GM23248 (cell line): ENCODE measurements around the gene ARRDC1. TPM values are rescaled to one million over a fixed set of nuclear protein-coding genes. Genes with fewer than 3 reads are reported as not detected.
A peak's percentile ranks its signal among the peaks of the same experiment; 100 is the strongest.

Experiments used
- DNase-seq: peaks from one replicate; pipeline ENCODE4 v3.0.0-alpha.2; 2015
- H2AFZ ChIP-seq: fragments of 200-600 bp; sonication (generic); 2 replicates; pipeline ENCODE4 v1.6.1; 2016; ENCODE audit warnings: antibody characterized with exemption
- H3F3A ChIP-seq: fragments of 200-600 bp; sonication (generic); 2 replicates; pipeline ENCODE4 v1.6.1; 2016; ENCODE audit warnings: mild to moderate bottlenecking, antibody characterized with exemption, mixed run types; ENCODE audit not compliant: insufficient read depth
- H3K27ac ChIP-seq: fragments of 200-600 bp; sonication (generic); 2 replicates; pipeline ENCODE4 v1.5.1; 2016; ENCODE audit warnings: mild to moderate bottlenecking
- H3K27me3 ChIP-seq: fragments of 200-600 bp; sonication (generic); replicated peaks from 2 replicates; pipeline ENCODE4 v1.6.1; 2016; ENCODE audit warnings: mild to moderate bottlenecking; ENCODE audit not compliant: insufficient read depth
- H3K36me3 ChIP-seq: fragments of 200-600 bp; sonication (generic); 2 replicates; pipeline ENCODE4 v1.6.1; 2016; ENCODE audit warnings: low read depth, mild to moderate bottlenecking
- H3K4me1 ChIP-seq: fragments of 200-600 bp; sonication (generic); 2 replicates; pipeline ENCODE4 v1.6.1; 2016; ENCODE audit warnings: mild to moderate bottlenecking; ENCODE audit not compliant: insufficient read depth
- H3K4me2 ChIP-seq: fragments of 200-600 bp; sonication (generic); one replicate; pipeline ENCODE4 v1.6.1; 2016; ENCODE audit warnings: mild to moderate bottlenecking; ENCODE audit not compliant: unreplicated experiment
- H3K4me3 ChIP-seq: fragments of 200-600 bp; sonication (generic); 2 replicates; pipeline ENCODE4 v1.5.1; 2016; ENCODE audit warnings: mild to moderate bottlenecking
- H3K79me2 ChIP-seq: fragments of 200-600 bp; sonication (generic); 2 replicates; pipeline ENCODE4 v1.6.1; 2016; ENCODE audit warnings: mild to moderate bottlenecking; ENCODE audit not compliant: insufficient read depth
- H3K9ac ChIP-seq: fragments of 200-600 bp; sonication (generic); 2 replicates; pipeline ENCODE4 v1.6.1; 2016; ENCODE audit warnings: mild to moderate bottlenecking
- H3K9me2 ChIP-seq: fragments of 200-600 bp; sonication (generic); 2 replicates; pipeline ENCODE4 v1.6.1; 2016; ENCODE audit warnings: mixed run types, mild to moderate bottlenecking, moderate library complexity; ENCODE audit not compliant: insufficient read depth
- H3K9me3 ChIP-seq: fragments of 200-600 bp; sonication (generic); one replicate; pipeline ENCODE4 v1.6.1; 2017; ENCODE audit warnings: low read depth
- H4K20me1 ChIP-seq: fragments of 200-600 bp; sonication (generic); 2 replicates; pipeline ENCODE4 v1.6.0; 2016; ENCODE audit not compliant: insufficient read depth
- EZH2 ChIP-seq: fragments of 200-600 bp; sonication (generic); IDR thresholded peaks from 2 replicates; pipeline ENCODE4 v1.6.1; 2018; ENCODE audit warnings: antibody characterized with exemption, mild to moderate bottlenecking; ENCODE audit not compliant: insufficient read depth, poor library complexity, severe bottlenecking
- EZH2phosphoT487 ChIP-seq: fragments of 200-600 bp; sonication (generic); IDR thresholded peaks from 2 replicates; pipeline ENCODE4 v1.6.1; 2018; ENCODE audit warnings: antibody characterized with exemption, moderate library complexity, mild to moderate bottlenecking, low read depth; ENCODE audit not compliant: insufficient read depth
- WGBS, 2 experiments: methylation state at CpG; one replicate each; pipeline ENCODE4 v1.1.6; 2015 to 2017; ENCODE audit warnings: low lambda C conversion rate in 2 of 2, low coverage in 1 of 2; ENCODE audit errors: missing lambda C conversion rate in 2 of 2; 5-methylcytosine and 5-hydroxymethylcytosine counted together
- in situ Hi-C: fragments of 300-500 bp; cut with MboI; formaldehyde crosslinking; loops from 2 replicates; pipeline ENCODE4 v1.15.0; 2020
- polyA plus RNA-seq: library from polyadenylated mRNA; unstranded; fragments of >200 nt; fragmentation: Nextera tagmentation; extraction: Ambion mirVana; gene quantifications from 2 replicates; pipeline ENCODE4 v1.2.1, GENCODE V29; 2016
- total RNA-seq: library from RNA; depleted of rRNA; stranded (reverse); fragments of >200 nt; shearing (Covaris generic); gene quantifications from 2 replicates; pipeline ENCODE4 v1.2.3, GENCODE V29; 2014

The ARRDC1 gene
- total and polyA plus RNA-seq, 2 experiments from 2014 or later: 21.0 to 26.9 TPM

DNA sequence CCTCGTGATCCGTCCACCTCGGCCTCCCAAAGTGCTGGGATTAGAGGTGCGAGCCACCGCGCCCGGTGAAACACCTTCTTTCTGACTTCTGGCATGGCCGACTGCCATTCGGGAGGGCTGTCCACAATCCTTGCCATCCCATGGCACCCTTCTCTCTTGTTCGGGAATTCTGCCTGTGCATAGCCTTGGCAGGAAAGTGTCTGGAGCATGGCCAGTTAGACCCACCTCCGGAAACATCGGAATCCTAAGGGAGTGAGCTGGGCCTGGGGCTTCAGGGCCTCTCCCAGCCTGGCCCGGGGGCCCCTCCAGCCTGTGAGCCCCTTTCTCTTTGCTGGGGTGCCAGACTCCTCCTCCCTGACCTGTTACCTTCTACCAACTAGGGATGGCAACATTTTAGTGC is 1.6 kb upstream of the ARRDC1 start:
- Histone ChIP-seq H3K36me3 (no peaks in the 10 kb centered on the region), H3K4me2 (no peak overlapping the region), H3K9ac (no peak overlapping the region), H3K27ac (no peak overlapping the region), H4K20me1 (no peaks in the 10 kb centered on the region), H3K9me2 (no peaks in the 10 kb centered on the region), H2AFZ (no peak overlapping the region), H3K79me2 (peaks cover 15% of the 10 kb centered on the region; the same call in 1 of the 2 replicates), H3K27me3 (no peaks in the 10 kb centered on the region), H3F3A (no peaks in the 10 kb centered on the region), H3K4me1 (peaks cover 9% of the 10 kb centered on the region; the same call in 1 of the 2 replicates), H3K4me3 (no peak overlapping the region), H3K9me3 (no peaks in the 10 kb centered on the region)
- in situ Hi-C loops: no loop called here
- no peak for DNase-seq
- no peak for TF ChIP-seq EZH2phosphoT487
- no peak for TF ChIP-seq EZH2
- WGBS, 2 experiments: 43 to 44% methylated on average over 13 of the region's 13 CpGs

DNA sequence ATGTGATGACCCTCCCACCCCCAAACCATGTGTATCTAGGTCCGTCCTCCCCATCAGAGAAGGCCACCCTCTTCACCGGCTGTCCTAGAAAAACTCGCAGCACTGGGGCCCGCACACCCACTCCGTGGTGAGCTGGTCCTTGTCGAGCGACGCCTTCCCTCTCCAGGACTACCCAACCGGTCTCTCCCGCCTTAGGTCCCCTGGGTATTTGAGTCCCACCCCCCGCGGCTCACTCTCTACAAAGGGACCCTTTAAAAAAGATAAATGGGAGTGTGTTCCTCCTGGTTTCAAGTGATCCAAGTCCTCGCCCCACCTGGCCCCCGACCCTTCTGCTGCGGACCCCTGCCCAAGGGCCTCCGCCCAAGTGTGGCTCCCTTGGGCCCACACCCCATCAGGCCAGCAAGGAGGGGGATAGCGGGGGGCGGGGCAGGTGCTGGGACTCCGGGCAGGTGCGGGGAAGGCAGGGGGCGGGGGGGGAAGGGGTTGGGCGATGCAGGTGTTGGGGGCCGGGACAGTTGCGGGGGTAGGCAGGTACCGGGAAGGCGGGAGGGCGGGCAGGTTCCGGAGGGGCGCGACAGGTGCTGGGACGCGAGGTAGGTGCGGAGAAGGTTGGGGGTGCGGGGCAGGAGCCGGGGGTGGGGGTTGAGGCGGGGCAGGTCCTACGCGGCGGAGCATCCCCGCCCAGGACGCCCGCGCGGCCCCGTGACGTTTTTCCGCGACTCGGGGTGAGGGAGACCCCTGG is 970 bp upstream of the ARRDC1 start:
- WGBS, 2 experiments: 5 to 12% methylated on average over 16 to 49 of the region's 49 CpGs
- Histone ChIP-seq H3K4me2 (no peak overlapping the region), H3K4me1 (peaks cover 9% of the 10 kb centered on the region; the same call in 1 of the 2 replicates), H3K27ac (no peak overlapping the region), H3K27me3 (no peaks in the 10 kb centered on the region), H3K9me3 (no peaks in the 10 kb centered on the region), H3K79me2 (peaks cover 15% of the 10 kb centered on the region; the same call in 1 of the 2 replicates), H3K4me3 (peak overlapping the region; percentile 60), H3K9ac (no peak overlapping the region), H3K9me2 (no peaks in the 10 kb centered on the region), H3F3A (no peaks in the 10 kb centered on the region), H3K36me3 (no peaks in the 10 kb centered on the region), H4K20me1 (no peaks in the 10 kb centered on the region), H2AFZ (no peak overlapping the region)
- in situ Hi-C loops: no loop called here
- DNase-seq: peak; percentile 45
- TF ChIP-seq EZH2 (no peak), EZH2phosphoT487 (no peak)

DNA sequence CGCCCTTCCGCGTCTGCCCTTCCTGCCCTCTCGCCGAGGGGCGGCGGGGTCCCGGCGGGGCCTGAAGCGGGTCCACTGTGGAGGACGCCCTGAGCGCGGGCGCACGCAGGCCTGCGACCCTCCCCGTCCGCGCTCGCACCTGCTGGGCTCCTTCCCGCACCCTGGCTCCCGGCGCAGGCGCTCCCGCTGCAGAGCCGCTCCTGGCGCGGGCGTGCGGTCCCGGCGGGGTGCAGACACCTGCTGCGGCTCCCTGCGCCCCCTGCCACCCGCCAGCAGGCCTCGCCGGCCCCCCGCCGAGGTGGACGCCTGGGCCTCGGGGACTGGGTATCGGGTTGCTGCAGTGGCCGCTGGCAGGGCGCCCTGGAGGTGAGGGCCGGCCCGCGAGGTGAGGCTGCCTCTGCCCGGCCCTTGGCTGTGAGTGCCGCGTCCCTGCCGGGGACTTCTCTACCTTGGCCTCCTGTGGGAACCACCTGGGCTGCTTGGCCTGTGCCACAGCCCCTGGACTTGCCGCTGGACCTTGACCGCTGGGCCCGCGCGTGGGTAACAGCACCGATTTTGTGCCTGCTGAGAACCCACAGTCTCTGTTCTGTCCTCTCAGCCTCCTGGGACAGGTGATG is 627 bp downstream of the ARRDC1 start:
- H3K9me3 ChIP-seq: no peaks in the 10 kb centered on the region
- H2AFZ ChIP-seq: peak overlapping the region; percentile 73
- no peaks in the 10 kb centered on the region for H3K27me3 ChIP-seq
- H3K27ac ChIP-seq: no peak overlapping the region
- H3K9me2 ChIP-seq: no peaks in the 10 kb centered on the region
- in situ Hi-C loops: no loop called here
- H3K79me2 ChIP-seq: peaks cover 15% of the 10 kb centered on the region; the same call in 1 of the 2 replicates
- no peaks in the 10 kb centered on the region for H3K36me3 ChIP-seq
- peak overlapping the region; percentile 78 for H3K4me3 ChIP-seq
- TF ChIP-seq EZH2: no peak
- TF ChIP-seq EZH2phosphoT487: no peak
- H3K9ac ChIP-seq: peak overlapping the region; percentile 70
- no peaks in the 10 kb centered on the region for H3F3A ChIP-seq
- H4K20me1 ChIP-seq: no peaks in the 10 kb centered on the region
- peak; percentile 48 for DNase-seq
- peaks cover 9% of the 10 kb centered on the region; the same call in 1 of the 2 replicates for H3K4me1 ChIP-seq
- H3K4me2 ChIP-seq: peak overlapping the region; percentile 55
- 4 to 5% methylated on average over 36 to 43 of the region's 57 CpGs for WGBS, 2 experiments

DNA sequence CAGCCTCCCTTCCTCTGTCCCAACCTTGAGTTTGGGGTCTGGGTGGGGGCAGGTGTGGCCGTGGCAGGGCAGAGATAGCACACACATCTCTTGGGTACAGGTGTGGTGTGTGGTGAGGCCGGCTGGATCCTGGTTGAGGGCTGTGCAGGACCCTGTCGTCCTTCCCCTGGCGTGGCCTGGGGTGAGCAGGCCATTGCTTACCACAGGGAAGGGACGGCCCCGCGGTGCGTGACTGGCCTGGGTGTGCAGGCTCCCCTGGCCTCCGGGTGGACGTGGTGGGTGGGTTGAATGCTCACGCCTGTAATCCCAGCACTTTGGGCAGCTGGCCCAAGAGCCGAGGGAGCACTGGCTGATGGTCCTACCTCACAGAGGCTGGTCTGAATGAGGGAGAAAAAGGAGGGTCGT is 1.2 kb downstream of the ARRDC1 start:
- peak; percentile 36 for DNase-seq
- Histone ChIP-seq H3K9ac (peak overlapping the region; percentile 70), H3K4me3 (peak overlapping the region; percentile 78), H3K9me3 (no peaks in the 10 kb centered on the region), H3K79me2 (peaks cover 15% of the 10 kb centered on the region; the same call in 1 of the 2 replicates), H2AFZ (no peak overlapping the region), H3K4me2 (peak overlapping the region; percentile 55), H3K27ac (no peak overlapping the region), H3K9me2 (no peaks in the 10 kb centered on the region), H4K20me1 (no peaks in the 10 kb centered on the region), H3K27me3 (no peaks in the 10 kb centered on the region), H3F3A (no peaks in the 10 kb centered on the region), H3K4me1 (peaks cover 9% of the 10 kb centered on the region), H3K36me3 (no peaks in the 10 kb centered on the region)
- in situ Hi-C loops: no loop called here
- 24 to 27% methylated on average over 13 of the region's 13 CpGs for WGBS, 2 experiments
- TF ChIP-seq EZH2phosphoT487 (no peak), EZH2 (no peak)
